SH-SY5Y (cell line): ENCODE results near the gene TEX13B.

ENCODE experiments used
- GATA2 ChIP-seq: IDR thresholded peaks from 2 replicates; pipeline ENCODE4 v1.6.1; 2011; ENCODE audit warnings: mild to moderate bottlenecking, low read depth, low read length
- GATA3 ChIP-seq: IDR thresholded peaks from 2 replicates; pipeline ENCODE4 v1.6.1; 2011; ENCODE audit warnings: low read depth, mild to moderate bottlenecking, low read length, moderate library complexity

DNA sequence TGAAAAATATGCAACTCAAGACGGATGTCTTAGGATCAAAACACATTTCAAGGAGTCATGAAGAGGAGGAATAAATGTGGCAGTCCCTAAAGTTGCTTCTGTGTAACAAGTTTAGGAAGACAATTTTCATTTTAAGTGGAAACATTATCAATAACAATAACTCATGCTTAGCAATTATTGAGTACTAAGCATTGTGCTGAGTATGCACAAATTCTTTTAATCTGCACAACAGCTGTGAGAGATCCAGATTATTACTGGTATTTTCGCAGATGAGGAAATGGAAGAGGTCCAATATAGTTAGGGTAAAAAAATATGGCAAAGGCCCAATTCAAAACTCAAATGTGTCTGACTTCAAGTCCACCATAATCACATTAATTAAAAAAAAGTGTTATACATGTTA lies 2.9 kb upstream of the TEX13B start:
- no peak for TF ChIP-seq GATA2
- no peak for TF ChIP-seq GATA3
